Lower lobe of right lung (tissue), 2 donors: Measurements from ENCODE around the gene HMGN3. TPM values are rescaled to one million over a fixed set of nuclear protein-coding genes. Genes with fewer than 3 reads are reported as not detected.
A peak's percentile ranks its signal among the peaks of the same experiment; 100 is the strongest.
"Not testable (repeated sequence)": the region's sequence is repeated elsewhere in the genome, so short reads cannot be mapped to it uniquely, and the experiment has no call there.

Experiments used
- ATAC-seq, 2 donors: fragments of 200-7000 bp; cut with Tn5 transposase; one replicate each; pipeline ENCODE4 v1.9.1; 2020 to 2022; ENCODE audit warnings: mild to moderate bottlenecking in 2 of 2, moderate library complexity in 2 of 2
- DNase-seq: peaks from one replicate; pipeline ENCODE4 v3.0.0-alpha.2; 2020
- H3K27ac ChIP-seq: fragments of 200-600 bp; one replicate; pipeline ENCODE4 v1.8.0; 2022
- H3K27me3 ChIP-seq: fragments of 200-600 bp; one replicate; pipeline ENCODE4 v1.8.0; 2022; ENCODE audit warnings: low read depth
- H3K36me3 ChIP-seq: fragments of 200-600 bp; one replicate; pipeline ENCODE4 v1.8.0; 2022; ENCODE audit warnings: mild to moderate bottlenecking
- H3K4me1 ChIP-seq: fragments of 200-600 bp; one replicate; pipeline ENCODE4 v1.8.0; 2022
- H3K4me3 ChIP-seq: fragments of 200-600 bp; one replicate; pipeline ENCODE4 v1.8.0; 2022; ENCODE audit warnings: mild to moderate bottlenecking
- H3K9me3 ChIP-seq: fragments of 200-600 bp; one replicate; pipeline ENCODE4 v1.8.0; 2022
- CTCF ChIP-seq: fragments of 200-600 bp; IDR thresholded peaks from one replicate; pipeline ENCODE4 v1.8.0; 2022; ENCODE audit warnings: antibody characterized with exemption, mild to moderate bottlenecking
- intact Hi-C: fragments of 100-400 bp; cut with DNase I; formaldehyde crosslinking; loops from one replicate; pipeline ENCODE4 v1.11.0; 2022
- total RNA-seq: library from RNA; stranded (reverse); fragmentation: NEBNext Ultra II Directional; extraction: Animal tissue kit (Norgen Biotek cat#: 25700); gene quantifications from one replicate; pipeline ENCODE4 v1.2.1, GENCODE V29; 2021
- donor health status: DM: no; HTN: yes; CAD: no; lungs with severe emphysema.

Gene HMGN3
- total RNA-seq, 1 donor from 2014 or later = 98.7 TPM

DNA sequence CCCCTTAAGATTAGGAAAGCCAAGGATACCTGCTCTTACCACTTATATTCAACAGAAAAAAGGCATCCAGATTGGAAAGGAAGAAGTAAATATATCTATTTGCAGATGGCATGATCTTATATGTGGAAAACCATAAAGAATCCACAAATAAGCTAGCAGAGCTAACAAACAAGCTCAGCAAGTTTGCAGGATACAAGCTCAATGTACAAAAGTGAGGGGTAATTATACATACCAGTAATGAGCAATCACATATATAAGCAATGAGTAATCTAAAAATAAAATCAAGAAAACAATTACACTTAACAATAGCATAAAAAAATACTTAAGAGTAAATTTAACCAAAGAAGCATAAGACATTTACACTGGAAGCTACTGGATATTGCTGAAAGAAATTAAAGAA is 31.6 kb upstream of the HMGN3 start:
- no peaks in the 10 kb centered on the region for H3K9me3 ChIP-seq
- ATAC-seq = no peak
- no peaks in the 10 kb centered on the region for H3K4me1 ChIP-seq
- no peak overlapping the region for H3K4me3 ChIP-seq
- no peaks in the 10 kb centered on the region for H3K27me3 ChIP-seq
- no peak overlapping the region for H3K27ac ChIP-seq
- no peak for TF ChIP-seq CTCF
- DNase-seq = no peak
- intact Hi-C loops = no loop called here
- no peaks in the 10 kb centered on the region for H3K36me3 ChIP-seq

DNA sequence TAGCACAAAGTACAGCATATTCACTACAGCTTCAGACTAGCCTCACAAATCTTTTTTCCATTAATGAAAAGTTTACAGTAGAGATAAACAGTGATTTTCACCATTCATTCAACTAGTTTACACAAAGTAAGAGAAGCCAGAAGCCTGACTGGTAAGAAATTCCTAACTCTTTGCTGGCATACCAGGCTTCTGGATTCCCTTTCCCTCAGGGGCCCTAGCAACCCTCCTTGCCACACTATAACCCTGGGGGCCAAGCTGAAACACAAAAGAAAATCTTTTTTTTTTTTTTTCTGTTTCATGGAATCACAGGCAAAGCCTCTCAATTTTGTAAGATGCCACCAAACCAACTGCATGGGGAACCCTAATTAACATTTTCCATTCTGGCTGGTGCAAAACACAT is 28.9 kb upstream of the HMGN3 start:
- no peak for ATAC-seq
- Histone ChIP-seq H3K27ac (no peak overlapping the region), H3K27me3 (no peaks in the 10 kb centered on the region), H3K4me1 (no peaks in the 10 kb centered on the region), H3K4me3 (no peak overlapping the region), H3K36me3 (no peaks in the 10 kb centered on the region), H3K9me3 (peaks cover 6% of the 10 kb centered on the region)
- intact Hi-C loops = no loop called here
- no peak for TF ChIP-seq CTCF
- no peak for DNase-seq

DNA sequence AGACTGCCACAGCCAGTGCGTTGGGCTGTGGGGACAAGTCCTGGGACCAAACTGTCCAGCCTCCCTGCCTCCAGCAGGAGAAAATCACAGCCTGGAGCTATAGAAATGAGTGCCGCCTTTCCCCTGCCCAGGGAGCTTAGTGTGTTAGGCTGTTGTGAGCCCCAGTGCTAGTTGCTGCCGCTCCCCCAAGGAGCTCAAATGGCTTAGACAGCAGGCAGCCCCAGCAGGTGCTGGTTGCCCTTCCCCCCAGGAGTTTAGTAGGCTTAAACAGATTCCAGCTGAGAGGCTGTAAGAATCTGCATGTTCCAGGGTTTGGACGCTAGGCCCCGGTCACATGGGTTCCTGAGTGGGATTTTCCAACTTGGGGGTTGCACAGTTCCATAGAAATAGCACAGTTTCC is 27.2 kb upstream of the HMGN3 start:
- intact Hi-C loops = no loop called here
- no peaks in the 10 kb centered on the region for H3K36me3 ChIP-seq
- H3K9me3 ChIP-seq = peaks cover 6% of the 10 kb centered on the region
- no peak overlapping the region for H3K27ac ChIP-seq
- ATAC-seq (no peak), DNase-seq (no peak)
- no peaks in the 10 kb centered on the region for H3K27me3 ChIP-seq
- no peak overlapping the region for H3K4me3 ChIP-seq
- TF ChIP-seq CTCF = no peak
- no peaks in the 10 kb centered on the region for H3K4me1 ChIP-seq

- no peak overlapping the region for H3K27ac ChIP-seq
- H3K4me3 ChIP-seq = no peak overlapping the region
- TF ChIP-seq CTCF = no peak
- DNase-seq (no peak), ATAC-seq (no peak)
- intact Hi-C loops = no loop called here
- peaks cover 6% of the 10 kb centered on the region for H3K9me3 ChIP-seq
- no peaks in the 10 kb centered on the region for H3K27me3 ChIP-seq
- H3K36me3 ChIP-seq = no peaks in the 10 kb centered on the region
- H3K4me1 ChIP-seq = no peaks in the 10 kb centered on the region
Observed at GRCh38 chr6:79260772-79261171, 26.3 kb upstream of the HMGN3 start.

- no peak for DNase-seq
- intact Hi-C loops = no loop called here
Observed at GRCh38 chr6:79257381-79258205, 23.1 kb upstream of the HMGN3 start.

DNA sequence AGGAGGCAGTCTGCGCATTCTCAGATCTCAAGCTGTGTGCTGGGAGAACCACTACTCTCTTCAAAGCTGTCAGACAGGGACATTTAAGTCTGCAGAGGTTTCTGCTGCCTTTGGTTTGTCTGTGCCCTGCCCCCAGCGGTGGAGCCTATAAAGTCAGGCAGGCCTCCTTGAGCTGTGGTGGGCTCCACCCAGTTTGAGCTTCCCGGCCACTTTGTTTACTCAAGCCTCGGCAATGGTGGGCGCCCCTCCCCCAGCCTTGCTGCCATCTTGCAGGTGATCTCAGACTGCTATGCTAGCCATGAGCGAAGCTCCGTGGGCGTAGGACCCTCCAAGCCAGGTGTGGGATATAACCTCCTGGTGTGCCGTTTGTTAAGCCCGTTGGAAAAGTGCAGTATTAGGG is 22.3 kb upstream of the HMGN3 start:
- peak; percentile 39 for DNase-seq
- H3K36me3 ChIP-seq, H3K27ac ChIP-seq, H3K4me1 ChIP-seq, H3K4me3 ChIP-seq, H3K9me3 ChIP-seq, intact Hi-C loops, H3K27me3 ChIP-seq, ATAC-seq: not testable (repeated sequence)

More at GRCh38 chr6:79257381-79258205, 23.1 kb upstream of the HMGN3 start:
- H3K4me3 ChIP-seq = no peak overlapping the region
- no peaks in the 10 kb centered on the region for H3K36me3 ChIP-seq
- no peaks in the 10 kb centered on the region for H3K27me3 ChIP-seq
- no peak for ATAC-seq
- no peaks in the 10 kb centered on the region for H3K4me1 ChIP-seq
- no peak overlapping the region for H3K27ac ChIP-seq
- peaks cover 6% of the 10 kb centered on the region for H3K9me3 ChIP-seq
- TF ChIP-seq CTCF = no peak

DNA sequence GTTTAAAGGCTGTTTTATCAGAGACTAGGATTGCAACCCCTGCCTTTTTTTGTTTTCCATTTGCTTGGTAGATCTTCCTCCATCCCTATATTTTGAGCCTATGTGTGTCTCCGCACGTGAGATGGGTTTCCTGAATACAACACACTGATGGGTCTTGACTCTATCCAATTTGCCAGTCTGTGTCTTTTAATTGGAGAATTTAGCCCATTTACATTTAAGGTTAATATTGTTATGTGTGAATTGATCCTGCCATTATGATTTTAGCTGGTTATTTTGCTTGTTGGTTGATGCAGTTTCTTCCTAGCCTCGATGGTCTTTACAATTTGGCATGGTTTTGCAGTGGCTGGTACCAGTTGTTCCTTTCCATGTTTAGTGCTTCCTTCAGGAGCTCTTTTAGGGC is 20.6 kb upstream of the HMGN3 start:
- H3K4me3 ChIP-seq, H3K36me3 ChIP-seq, H3K27ac ChIP-seq, H3K4me1 ChIP-seq, ATAC-seq, H3K27me3 ChIP-seq, intact Hi-C loops, DNase-seq, H3K9me3 ChIP-seq: not testable (repeated sequence)
